GM19467 (cell line): ENCODE measurements around the gene GSTCD.

Experiments used
- ATAC-seq: cut with Tn5 transposase; IDR thresholded peaks from one replicate; pipeline ENCODE4 v1.9.1; 2021; ENCODE audit warnings: mild to moderate bottlenecking, moderate library complexity; ENCODE audit not compliant: unreplicated experiment

GSTCD gene

GRCh38 chr4:105875233-105875632 is 166.6 kb downstream of the GSTCD start:
- ATAC-seq, result no peak

- ATAC-seq, result no peak
Measured at GRCh38 chr4:105878668-105879067, 170.1 kb downstream of the GSTCD start.

GRCh38 chr4:105887508-105887907 is 178.9 kb downstream of the GSTCD start:
- ATAC-seq, result no peak

GRCh38 chr4:105894660-105895582 is 186.3 kb downstream of the GSTCD start, which contains the start of gene NPNT:
NPNT (plus strand) TSS chr4:105895471; CDS start chr4:105895653, 182 bp downstream.
- ATAC-seq, result no peak

- ATAC-seq, result no peak
Measured at GRCh38 chr4:105895583-105896460, 187.2 kb downstream of the GSTCD start.

GRCh38 chr4:105896461-105896942 is 187.9 kb downstream of the GSTCD start:
- no peak for ATAC-seq
